HepG2 (cell line): ENCODE results near the gene NT5C3B. TPM values are rescaled to one million over a fixed set of nuclear protein-coding genes. Genes with fewer than 3 reads are reported as not detected.

Experiments used
- ATAC-seq: fragments of 200-7000 bp; cut with Tn5 transposase; 3 replicates; pipeline ENCODE4 v1.9.1; 2020; ENCODE audit warnings: mild to moderate bottlenecking, moderate library complexity
- BruUV-seq: library from RNA; stranded (reverse); fragments of 400-500 nt; replicated peaks from 2 replicates; lab custom pipeline; 2021; lab: Mats Ljungman, UMichigan
- CTCF ChIA-PET: fragments of 300-600 bp; formaldehyde crosslinking; extraction: SDS; loops from one replicate; lab custom pipeline; 2021; ENCODE audit warnings: low total read pairs, inconsistent platforms, low intra/inter-chr PET ratio; lab: Yijun Ruan, JAX
- POLR2A ChIA-PET: fragments of 350-600 bp; sonication (Branson Sonifier 250); formaldehyde crosslinking; loops from one replicate; lab custom pipeline; 2020; ENCODE audit warnings: antibody characterized with exemption, inconsistent platforms; lab: Yijun Ruan, JAX
- DNase-seq: peaks from one replicate; pipeline ENCODE4 v3.0.0-alpha.2; 2015; ENCODE audit warnings: low spot score
- FAIRE-seq: peaks from 3 replicates; lab custom pipeline; 2011; peaks lifted over from hg19 to GRCh38; lab: Jason Lieb, UNC
- H2AFZ ChIP-seq: one replicate; pipeline ENCODE4 v1.6.1; 2011; ENCODE audit warnings: low read length, inconsistent platforms
- H3K27ac ChIP-seq: fragments of 300-600 bp; 3 replicates; pipeline ENCODE4 v1.8.0; 2011; ENCODE audit warnings: mixed run types, mild to moderate bottlenecking, mixed read lengths, low read length, inconsistent platforms; ENCODE audit not compliant: insufficient read depth; ENCODE audit errors: extremely low read length
- H3K27me3 ChIP-seq, 2 experiments: fragments of 200-600 bp in 1 of 2; 2 replicates in 1 of 2; 3 replicates in 1 of 2; pipeline versions ENCODE4 v1.6.0 to v1.8.0; 2011; ENCODE audit warnings: low read length in 2 of 2, mild to moderate bottlenecking in 2 of 2, moderate library complexity in 2 of 2, inconsistent platforms in 1 of 2; ENCODE audit not compliant: insufficient read depth in 2 of 2, control insufficient read depth in 1 of 2
- H3K36me3 ChIP-seq, 2 experiments: fragments of 200-600 bp in 1 of 2; replicated peaks in 1 of 2; 2 replicates in 1 of 2; 3 replicates in 1 of 2; pipeline versions ENCODE4 v1.5.1 to v1.8.0; 2011; ENCODE audit warnings: low read length in 2 of 2, inconsistent platforms in 1 of 2; ENCODE audit not compliant: insufficient read depth in 2 of 2, control insufficient read depth in 1 of 2
- H3K4me1 ChIP-seq: 2 replicates; pipeline ENCODE4 v1.5.1; 2012; ENCODE audit warnings: low read length, inconsistent platforms; ENCODE audit not compliant: insufficient read depth
- H3K4me2 ChIP-seq: 2 replicates; pipeline ENCODE4 v1.6.0; 2011; ENCODE audit warnings: low read depth, low read length, inconsistent platforms
- H3K4me3 ChIP-seq, 3 experiments: fragments of 200-600 bp in 1 of 3; sonication (generic), shearing (Covaris generic) in 1 of 3; replicated peaks in 1 of 3; 2 replicates each; pipeline ENCODE4 v1.5.1; 2011 to 2016; ENCODE audit warnings: low read length in 3 of 3, inconsistent platforms in 2 of 3, low read depth in 2 of 3, mild to moderate bottlenecking in 2 of 3, control low read depth in 1 of 3, mixed read lengths in 1 of 3; ENCODE audit not compliant: insufficient read depth in 1 of 3
- H3K79me2 ChIP-seq: one replicate; pipeline ENCODE4 v1.6.1; 2011; ENCODE audit warnings: low read length, inconsistent platforms; ENCODE audit not compliant: insufficient read depth
- H3K9ac ChIP-seq: 2 replicates; pipeline ENCODE4 v1.6.0; 2011; ENCODE audit warnings: mild to moderate bottlenecking, low read depth, low read length, inconsistent platforms; ENCODE audit not compliant: insufficient read depth
- H3K9me3 ChIP-seq: 2 replicates; pipeline ENCODE4 v1.5.1; 2012; ENCODE audit warnings: mild to moderate bottlenecking, low read length
- H4K20me1 ChIP-seq: 2 replicates; pipeline ENCODE4 v1.6.0; 2011; ENCODE audit warnings: inconsistent platforms, mild to moderate bottlenecking, low read length, moderate library complexity; ENCODE audit not compliant: insufficient read depth
- RARA ChIP-seq: IDR thresholded peaks from 2 replicates; pipeline ENCODE4 v1.6.1; 2016; ENCODE audit warnings: missing genetic modification reagents, missing compliant biosample characterization
- RBFOX2 ChIP-seq: fragments of 200-400 bp; formaldehyde crosslinking; IDR thresholded peaks from 2 replicates; pipeline ENCODE4 v1.6.1; 2017; ENCODE audit warnings: low read depth, mild to moderate bottlenecking, low read length
- RBM22 ChIP-seq: fragments of 200-400 bp; formaldehyde crosslinking; optimal IDR thresholded peaks from 2 replicates; pipeline ENCODE3; 2017; ENCODE audit warnings: mild to moderate bottlenecking, low read length, moderate library complexity
- ZNF484 ChIP-seq: sonication (generic); formaldehyde crosslinking; IDR thresholded peaks from 2 replicates; pipeline ENCODE4 v1.5.1; 2020; ENCODE audit warnings: mild to moderate bottlenecking, low read depth, missing genetic modification reagents, borderline replicate concordance
- ZNF572 ChIP-seq: sonication (generic); formaldehyde crosslinking; IDR thresholded peaks from 2 replicates; pipeline ENCODE4 v1.5.1; 2020; ENCODE audit warnings: mild to moderate bottlenecking, missing genetic modification reagents
- ZNF720 ChIP-seq: sonication (generic); formaldehyde crosslinking; IDR thresholded peaks from 2 replicates; pipeline ENCODE4 v1.4.0; 2020; ENCODE audit warnings: missing genetic modification reagents
- ZSCAN21 ChIP-seq: sonication (generic); formaldehyde crosslinking; IDR thresholded peaks from 2 replicates; pipeline ENCODE4 v1.8.0; 2022; ENCODE audit warnings: mild to moderate bottlenecking, missing genetic modification reagents, moderate library complexity, borderline replicate concordance
- ZSCAN29 ChIP-seq: sonication (generic); formaldehyde crosslinking; conservative IDR thresholded peaks from 2 replicates; pipeline ENCODE4 v1.4.0; 2020; ENCODE audit warnings: mild to moderate bottlenecking, missing genetic modification reagents
- WGBS: methylation state at CpG from one replicate; pipeline ENCODE4 v1.1.6; 2017; ENCODE audit warnings: low lambda C conversion rate; 5-methylcytosine and 5-hydroxymethylcytosine counted together
- in situ Hi-C: cut with HindIII; loops from 2 replicates; pipeline ENCODE4 v1.10.0; 2017; ENCODE audit warnings: low pct_unique_long_range_greater_than_20kb; ENCODE audit not compliant: extremely low pct_ligation_motif_present
- intact Hi-C: fragments of 100-400 bp; cut with micrococcal nuclease; formaldehyde crosslinking; loops from one replicate; pipeline ENCODE4 v1.10.0; 2022; ENCODE audit not compliant: unreplicated experiment
- polyA plus RNA-seq, 8 experiments: library from polyadenylated mRNA; depleted of rRNA in 3 of 8; stranded (reverse) in 7 of 8; unstranded in 1 of 8; fragments of >200 nt; fragmentation: Illumina TruSeq in 4 of 8; extraction: Trizol in 4 of 8; gene quantifications; 2 replicates each; pipeline versions ENCODE4 v1.2.1 to v1.2.3, GENCODE V29; 2011 to 2016; ENCODE audit warnings: low read depth in 4 of 8, missing spikeins in 1 of 8, mixed read lengths in 1 of 8; ENCODE audit not compliant: insufficient read depth in 1 of 8
- total RNA-seq, 5 experiments: library from RNA; depleted of rRNA; stranded (reverse); fragments of >200 nt; fragmentation: Illumina TruSeq; extraction: Trizol; gene quantifications; 2 replicates each; pipeline ENCODE4 v1.2.3, GENCODE V29; 2016; ENCODE audit warnings: low read depth in 1 of 5
- TF ChIP-seq, protein P1 (sequence below): fragments of 450-650 bp; IDR thresholded peaks from 2 replicates; pipeline ENCODE4 v1.6.1; 2017; ENCODE audit warnings: mild to moderate bottlenecking
- TF ChIP-seq, protein P2 (sequence below): sonication (generic); formaldehyde crosslinking; IDR thresholded peaks from 2 replicates; pipeline ENCODE4 v1.5.0; 2020; ENCODE audit warnings: missing genetic modification reagents, mild to moderate bottlenecking, borderline replicate concordance
- TF ChIP-seq, protein P3 (sequence below): sonication (generic); formaldehyde crosslinking; IDR thresholded peaks from 2 replicates; pipeline ENCODE4 v1.4.0; 2020; ENCODE audit warnings: missing genetic modification reagents, borderline replicate concordance
- TF ChIP-seq, protein P4 (sequence below): IDR thresholded peaks from 2 replicates; pipeline ENCODE4 v1.6.1; 2016
- TF ChIP-seq, protein P5 (sequence below): sonication (generic); formaldehyde crosslinking; IDR thresholded peaks from 2 replicates; pipeline ENCODE4 v1.8.0; 2022; ENCODE audit warnings: mild to moderate bottlenecking, missing genetic modification reagents, moderate library complexity

The NT5C3B gene
- total and polyA plus RNA-seq, 2 of the 13 experiments (the other 11 are each of a cell fraction or from before 2014, with no cell fraction given) = 104 to 126 TPM

DNA sequence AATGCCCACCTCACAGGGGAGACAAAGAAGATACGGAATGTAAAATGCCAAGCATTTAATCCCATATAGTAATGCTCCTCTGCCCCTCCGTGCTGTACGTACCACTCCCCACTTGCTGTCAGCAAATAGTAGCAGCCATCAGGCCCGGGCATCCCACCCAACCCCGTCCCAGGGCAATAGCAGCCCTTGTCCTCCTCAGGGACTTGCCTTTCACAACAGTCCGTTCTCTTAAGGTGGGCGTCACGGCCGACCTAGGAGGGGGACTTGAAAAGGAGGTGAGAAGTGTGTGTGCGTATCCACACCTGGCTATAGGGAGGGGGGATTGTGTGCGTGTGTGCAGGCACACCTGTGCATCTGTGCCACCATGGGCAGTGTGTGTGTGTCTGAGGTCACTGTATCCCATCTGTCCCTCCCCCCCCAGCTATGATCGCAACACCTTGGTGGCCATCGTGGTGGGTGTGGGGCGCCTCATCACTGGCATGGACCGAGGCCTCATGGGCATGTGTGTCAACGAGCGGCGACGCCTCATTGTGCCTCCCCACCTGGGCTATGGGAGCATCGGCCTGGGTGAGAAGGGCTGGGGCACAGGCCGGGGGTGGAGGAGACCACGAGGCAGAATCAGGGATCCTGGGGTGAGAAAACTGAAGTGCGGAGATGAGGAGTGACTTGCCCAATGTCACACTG, 19.3 kb downstream of the NT5C3B start:
- Histone ChIP-seq H3K4me3 (no peak overlapping the region), H3K27me3 (no peaks in the 10 kb centered on the region; a peak in 1 of 5 replicates), H3K9me3 (no peaks in the 10 kb centered on the region), H2AFZ (no peak overlapping the region), H3K4me2 (no peak overlapping the region), H3K79me2 (peaks cover 33% of the 10 kb centered on the region), H3K9ac (0 out of 2 replicates have a peak overlapping the region, but pooled peaks have one; percentile 2), H3K36me3 (peaks cover 21 to 41% of the 10 kb centered on the region in 2 experiments), H3K27ac (no peak overlapping the region), H4K20me1 (peaks cover 6% of the 10 kb centered on the region; the same call in 1 of the 2 replicates), H3K4me1 (peaks cover 34% of the 10 kb centered on the region)
- POLR2A ChIA-PET = no interaction called here
- ATAC-seq = no peak
- CTCF ChIA-PET = no interaction called here
- BruUV-seq = no TSS peak
- 98% methylated on average over 23 of the region's 23 CpGs for WGBS
- in situ Hi-C loops (no loop called here), intact Hi-C loops (loop anchor here (10.0 kb wide), 1 partner anchor 48 kb away; the partner anchor contains the start of gene KLHL11)
- FAIRE-seq = no peak
- DNase-seq = no peak
- TF ChIP-seq ZNF572 (CRISPR knock-in tag) = 0 out of 2 replicates have a peak, but pooled peaks have one; percentile 51
- peak; percentile 57; the same call in 1 of the 2 replicates for TF ChIP-seq ZSCAN21 (CRISPR knock-in tag)
- no peak for TF ChIP-seq ZNF720 (CRISPR knock-in tag)
- TF ChIP-seq, protein P1, sequence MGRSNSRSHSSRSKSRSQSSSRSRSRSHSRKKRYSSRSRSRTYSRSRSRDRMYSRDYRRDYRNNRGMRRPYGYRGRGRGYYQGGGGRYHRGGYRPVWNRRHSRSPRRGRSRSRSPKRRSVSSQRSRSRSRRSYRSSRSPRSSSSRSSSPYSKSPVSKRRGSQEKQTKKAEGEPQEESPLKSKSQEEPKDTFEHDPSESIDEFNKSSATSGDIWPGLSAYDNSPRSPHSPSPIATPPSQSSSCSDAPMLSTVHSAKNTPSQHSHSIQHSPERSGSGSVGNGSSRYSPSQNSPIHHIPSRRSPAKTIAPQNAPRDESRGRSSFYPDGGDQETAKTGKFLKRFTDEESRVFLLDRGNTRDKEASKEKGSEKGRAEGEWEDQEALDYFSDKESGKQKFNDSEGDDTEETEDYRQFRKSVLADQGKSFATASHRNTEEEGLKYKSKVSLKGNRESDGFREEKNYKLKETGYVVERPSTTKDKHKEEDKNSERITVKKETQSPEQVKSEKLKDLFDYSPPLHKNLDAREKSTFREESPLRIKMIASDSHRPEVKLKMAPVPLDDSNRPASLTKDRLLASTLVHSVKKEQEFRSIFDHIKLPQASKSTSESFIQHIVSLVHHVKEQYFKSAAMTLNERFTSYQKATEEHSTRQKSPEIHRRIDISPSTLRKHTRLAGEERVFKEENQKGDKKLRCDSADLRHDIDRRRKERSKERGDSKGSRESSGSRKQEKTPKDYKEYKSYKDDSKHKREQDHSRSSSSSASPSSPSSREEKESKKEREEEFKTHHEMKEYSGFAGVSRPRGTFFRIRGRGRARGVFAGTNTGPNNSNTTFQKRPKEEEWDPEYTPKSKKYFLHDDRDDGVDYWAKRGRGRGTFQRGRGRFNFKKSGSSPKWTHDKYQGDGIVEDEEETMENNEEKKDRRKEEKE = no peak
- TF ChIP-seq, protein P2, sequence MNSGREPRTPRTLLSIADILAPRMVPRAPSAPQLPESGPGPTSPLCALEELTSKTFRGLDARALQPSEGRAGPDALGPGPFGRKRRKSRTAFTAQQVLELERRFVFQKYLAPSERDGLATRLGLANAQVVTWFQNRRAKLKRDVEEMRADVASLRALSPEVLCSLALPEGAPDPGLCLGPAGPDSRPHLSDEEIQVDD (CRISPR knock-in tag) = peak; percentile 58; the same call in 1 of the 2 replicates
- TF ChIP-seq, protein P3, sequence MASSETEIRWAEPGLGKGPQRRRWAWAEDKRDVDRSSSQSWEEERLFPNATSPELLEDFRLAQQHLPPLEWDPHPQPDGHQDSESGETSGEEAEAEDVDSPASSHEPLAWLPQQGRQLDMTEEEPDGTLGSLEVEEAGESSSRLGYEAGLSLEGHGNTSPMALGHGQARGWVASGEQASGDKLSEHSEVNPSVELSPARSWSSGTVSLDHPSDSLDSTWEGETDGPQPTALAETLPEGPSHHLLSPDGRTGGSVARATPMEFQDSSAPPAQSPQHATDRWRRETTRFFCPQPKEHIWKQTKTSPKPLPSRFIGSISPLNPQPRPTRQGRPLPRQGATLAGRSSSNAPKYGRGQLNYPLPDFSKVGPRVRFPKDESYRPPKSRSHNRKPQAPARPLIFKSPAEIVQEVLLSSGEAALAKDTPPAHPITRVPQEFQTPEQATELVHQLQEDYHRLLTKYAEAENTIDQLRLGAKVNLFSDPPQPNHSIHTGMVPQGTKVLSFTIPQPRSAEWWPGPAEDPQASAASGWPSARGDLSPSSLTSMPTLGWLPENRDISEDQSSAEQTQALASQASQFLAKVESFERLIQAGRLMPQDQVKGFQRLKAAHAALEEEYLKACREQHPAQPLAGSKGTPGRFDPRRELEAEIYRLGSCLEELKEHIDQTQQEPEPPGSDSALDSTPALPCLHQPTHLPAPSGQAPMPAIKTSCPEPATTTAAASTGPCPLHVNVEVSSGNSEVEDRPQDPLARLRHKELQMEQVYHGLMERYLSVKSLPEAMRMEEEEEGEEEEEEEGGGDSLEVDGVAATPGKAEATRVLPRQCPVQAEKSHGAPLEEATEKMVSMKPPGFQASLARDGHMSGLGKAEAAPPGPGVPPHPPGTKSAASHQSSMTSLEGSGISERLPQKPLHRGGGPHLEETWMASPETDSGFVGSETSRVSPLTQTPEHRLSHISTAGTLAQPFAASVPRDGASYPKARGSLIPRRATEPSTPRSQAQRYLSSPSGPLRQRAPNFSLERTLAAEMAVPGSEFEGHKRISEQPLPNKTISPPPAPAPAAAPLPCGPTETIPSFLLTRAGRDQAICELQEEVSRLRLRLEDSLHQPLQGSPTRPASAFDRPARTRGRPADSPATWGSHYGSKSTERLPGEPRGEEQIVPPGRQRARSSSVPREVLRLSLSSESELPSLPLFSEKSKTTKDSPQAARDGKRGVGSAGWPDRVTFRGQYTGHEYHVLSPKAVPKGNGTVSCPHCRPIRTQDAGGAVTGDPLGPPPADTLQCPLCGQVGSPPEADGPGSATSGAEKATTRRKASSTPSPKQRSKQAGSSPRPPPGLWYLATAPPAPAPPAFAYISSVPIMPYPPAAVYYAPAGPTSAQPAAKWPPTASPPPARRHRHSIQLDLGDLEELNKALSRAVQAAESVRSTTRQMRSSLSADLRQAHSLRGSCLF (CRISPR knock-in tag) = no peak
- TF ChIP-seq, protein P4, sequence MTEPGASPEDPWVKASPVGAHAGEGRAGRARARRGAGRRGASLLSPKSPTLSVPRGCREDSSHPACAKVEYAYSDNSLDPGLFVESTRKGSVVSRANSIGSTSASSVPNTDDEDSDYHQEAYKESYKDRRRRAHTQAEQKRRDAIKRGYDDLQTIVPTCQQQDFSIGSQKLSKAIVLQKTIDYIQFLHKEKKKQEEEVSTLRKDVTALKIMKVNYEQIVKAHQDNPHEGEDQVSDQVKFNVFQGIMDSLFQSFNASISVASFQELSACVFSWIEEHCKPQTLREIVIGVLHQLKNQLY = no peak
- peak; percentile 62 for TF ChIP-seq RBFOX2
- no peak for TF ChIP-seq ZSCAN29 (CRISPR knock-in tag)
- TF ChIP-seq, protein P5, sequence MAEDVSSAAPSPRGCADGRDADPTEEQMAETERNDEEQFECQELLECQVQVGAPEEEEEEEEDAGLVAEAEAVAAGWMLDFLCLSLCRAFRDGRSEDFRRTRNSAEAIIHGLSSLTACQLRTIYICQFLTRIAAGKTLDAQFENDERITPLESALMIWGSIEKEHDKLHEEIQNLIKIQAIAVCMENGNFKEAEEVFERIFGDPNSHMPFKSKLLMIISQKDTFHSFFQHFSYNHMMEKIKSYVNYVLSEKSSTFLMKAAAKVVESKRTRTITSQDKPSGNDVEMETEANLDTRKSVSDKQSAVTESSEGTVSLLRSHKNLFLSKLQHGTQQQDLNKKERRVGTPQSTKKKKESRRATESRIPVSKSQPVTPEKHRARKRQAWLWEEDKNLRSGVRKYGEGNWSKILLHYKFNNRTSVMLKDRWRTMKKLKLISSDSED (CRISPR knock-in tag) = 0 out of 2 replicates have a peak, but pooled peaks have one; percentile 30
- TF ChIP-seq RBM22 = peak; percentile 59
- TF ChIP-seq ZNF484 = no peak
- TF ChIP-seq RARA (CRISPR knock-in tag) = no peak
